HepG2 (cell line): ENCODE data around the gene WNT9A. TPM values are rescaled to one million over a fixed set of nuclear protein-coding genes. Genes with fewer than 3 reads are reported as not detected.

Source experiments
- ATAC-seq: fragments of 200-7000 bp; cut with Tn5 transposase; 3 replicates; pipeline ENCODE4 v1.9.1; 2020; ENCODE audit warnings: mild to moderate bottlenecking, moderate library complexity
- BruUV-seq: library from RNA; stranded (reverse); fragments of 400-500 nt; replicated peaks from 2 replicates; lab custom pipeline; 2021; lab: Mats Ljungman, UMichigan
- CTCF ChIA-PET: fragments of 300-600 bp; formaldehyde crosslinking; extraction: SDS; loops from one replicate; lab custom pipeline; 2021; ENCODE audit warnings: low total read pairs, inconsistent platforms, low intra/inter-chr PET ratio; lab: Yijun Ruan, JAX
- POLR2A ChIA-PET: fragments of 350-600 bp; sonication (Branson Sonifier 250); formaldehyde crosslinking; loops from one replicate; lab custom pipeline; 2020; ENCODE audit warnings: antibody characterized with exemption, inconsistent platforms; lab: Yijun Ruan, JAX
- DNase-seq: peaks from one replicate; pipeline ENCODE4 v3.0.0-alpha.2; 2015; ENCODE audit warnings: low spot score
- FAIRE-seq: peaks from 3 replicates; lab custom pipeline; 2011; peaks lifted over from hg19 to GRCh38; lab: Jason Lieb, UNC
- H2AFZ ChIP-seq: one replicate; pipeline ENCODE4 v1.6.1; 2011; ENCODE audit warnings: low read length, inconsistent platforms
- H3K27ac ChIP-seq: fragments of 300-600 bp; 3 replicates; pipeline ENCODE4 v1.8.0; 2011; ENCODE audit warnings: mixed run types, mild to moderate bottlenecking, mixed read lengths, low read length, inconsistent platforms; ENCODE audit not compliant: insufficient read depth; ENCODE audit errors: extremely low read length
- H3K27me3 ChIP-seq, 2 experiments: fragments of 200-600 bp in 1 of 2; 2 replicates in 1 of 2; 3 replicates in 1 of 2; pipeline versions ENCODE4 v1.6.0 to v1.8.0; 2011; ENCODE audit warnings: low read length in 2 of 2, mild to moderate bottlenecking in 2 of 2, moderate library complexity in 2 of 2, inconsistent platforms in 1 of 2; ENCODE audit not compliant: insufficient read depth in 2 of 2, control insufficient read depth in 1 of 2
- H3K36me3 ChIP-seq, 2 experiments: fragments of 200-600 bp in 1 of 2; replicated peaks in 1 of 2; 2 replicates in 1 of 2; 3 replicates in 1 of 2; pipeline versions ENCODE4 v1.5.1 to v1.8.0; 2011; ENCODE audit warnings: low read length in 2 of 2, inconsistent platforms in 1 of 2; ENCODE audit not compliant: insufficient read depth in 2 of 2, control insufficient read depth in 1 of 2
- H3K4me1 ChIP-seq: 2 replicates; pipeline ENCODE4 v1.5.1; 2012; ENCODE audit warnings: low read length, inconsistent platforms; ENCODE audit not compliant: insufficient read depth
- H3K4me2 ChIP-seq: 2 replicates; pipeline ENCODE4 v1.6.0; 2011; ENCODE audit warnings: low read depth, low read length, inconsistent platforms
- H3K4me3 ChIP-seq, 3 experiments: fragments of 200-600 bp in 1 of 3; sonication (generic), shearing (Covaris generic) in 1 of 3; replicated peaks in 1 of 3; 2 replicates each; pipeline ENCODE4 v1.5.1; 2011 to 2016; ENCODE audit warnings: low read length in 3 of 3, inconsistent platforms in 2 of 3, low read depth in 2 of 3, mild to moderate bottlenecking in 2 of 3, control low read depth in 1 of 3, mixed read lengths in 1 of 3; ENCODE audit not compliant: insufficient read depth in 1 of 3
- H3K79me2 ChIP-seq: one replicate; pipeline ENCODE4 v1.6.1; 2011; ENCODE audit warnings: low read length, inconsistent platforms; ENCODE audit not compliant: insufficient read depth
- H3K9ac ChIP-seq: 2 replicates; pipeline ENCODE4 v1.6.0; 2011; ENCODE audit warnings: mild to moderate bottlenecking, low read depth, low read length, inconsistent platforms; ENCODE audit not compliant: insufficient read depth
- H3K9me3 ChIP-seq: 2 replicates; pipeline ENCODE4 v1.5.1; 2012; ENCODE audit warnings: mild to moderate bottlenecking, low read length
- H4K20me1 ChIP-seq: 2 replicates; pipeline ENCODE4 v1.6.0; 2011; ENCODE audit warnings: inconsistent platforms, mild to moderate bottlenecking, low read length, moderate library complexity; ENCODE audit not compliant: insufficient read depth
- FIP1L1 ChIP-seq: fragments of 200-400 bp; formaldehyde crosslinking; IDR thresholded peaks from 2 replicates; pipeline ENCODE4 v1.6.1; 2018; ENCODE audit warnings: low read depth, mild to moderate bottlenecking, low read length, moderate library complexity, borderline replicate concordance; ENCODE audit not compliant: insufficient read depth
- FOSL1 ChIP-seq: sonication (generic); formaldehyde crosslinking; IDR thresholded peaks from 2 replicates; pipeline ENCODE4 v1.9.0; 2021; ENCODE audit warnings: missing genetic modification reagents, borderline replicate concordance
- HDAC1 ChIP-seq: sonication (generic); formaldehyde crosslinking; IDR thresholded peaks from 2 replicates; pipeline ENCODE4 v1.5.1; 2020; ENCODE audit warnings: mild to moderate bottlenecking, missing genetic modification reagents
- PHF8 ChIP-seq: sonication (generic); formaldehyde crosslinking; IDR thresholded peaks from 2 replicates; pipeline ENCODE4 v1.5.0; 2020; ENCODE audit warnings: missing genetic modification reagents
- SALL1 ChIP-seq: sonication (generic); formaldehyde crosslinking; IDR thresholded peaks from 2 replicates; pipeline ENCODE4 v1.8.0; 2022; ENCODE audit warnings: mild to moderate bottlenecking, missing genetic modification reagents
- SIN3A ChIP-seq: IDR thresholded peaks from 2 replicates; pipeline ENCODE4 v1.6.1; 2011; ENCODE audit warnings: low read depth, mild to moderate bottlenecking, control low read depth, low read length, borderline replicate concordance
- ZNF790 ChIP-seq: sonication (generic); formaldehyde crosslinking; IDR thresholded peaks from 2 replicates; pipeline ENCODE4 v1.8.0; 2022; ENCODE audit warnings: missing genetic modification reagents, mild to moderate bottlenecking, borderline replicate concordance
- WGBS: methylation state at CpG from one replicate; pipeline ENCODE4 v1.1.6; 2017; ENCODE audit warnings: low lambda C conversion rate; 5-methylcytosine and 5-hydroxymethylcytosine counted together
- in situ Hi-C: cut with HindIII; loops from 2 replicates; pipeline ENCODE4 v1.10.0; 2017; ENCODE audit warnings: low pct_unique_long_range_greater_than_20kb; ENCODE audit not compliant: extremely low pct_ligation_motif_present
- intact Hi-C: fragments of 100-400 bp; cut with micrococcal nuclease; formaldehyde crosslinking; loops from one replicate; pipeline ENCODE4 v1.10.0; 2022; ENCODE audit not compliant: unreplicated experiment
- polyA plus RNA-seq, 8 experiments: library from polyadenylated mRNA; depleted of rRNA in 3 of 8; stranded (reverse) in 7 of 8; unstranded in 1 of 8; fragments of >200 nt; fragmentation: Illumina TruSeq in 4 of 8; extraction: Trizol in 4 of 8; gene quantifications; 2 replicates each; pipeline versions ENCODE4 v1.2.1 to v1.2.3, GENCODE V29; 2011 to 2016; ENCODE audit warnings: low read depth in 4 of 8, missing spikeins in 1 of 8, mixed read lengths in 1 of 8; ENCODE audit not compliant: insufficient read depth in 1 of 8
- total RNA-seq, 5 experiments: library from RNA; depleted of rRNA; stranded (reverse); fragments of >200 nt; fragmentation: Illumina TruSeq; extraction: Trizol; gene quantifications; 2 replicates each; pipeline ENCODE4 v1.2.3, GENCODE V29; 2016; ENCODE audit warnings: low read depth in 1 of 5
- TF ChIP-seq, protein P1 (sequence below): IDR thresholded peaks from 2 replicates; pipeline ENCODE4 v1.6.1; 2016

The WNT9A gene
- total and polyA plus RNA-seq, 2 of the 13 experiments (the other 11 are each of a cell fraction or from before 2014, with no cell fraction given), result 0.04 TPM; not detected in 1

GRCh38 chr1:227913764-227914721, 33.7 kb downstream of the WNT9A start:
- H3K4me2 ChIP-seq, result no peak overlapping the region
- CTCF ChIA-PET, result no interaction called here

GRCh38 chr1:227913396-227913763, 34.4 kb downstream of the WNT9A start:
- Histone ChIP-seq H3K27ac (no peak overlapping the region), H3K9me3 (no peaks in the 10 kb centered on the region)

More at GRCh38 chr1:227913764-227914721, 33.7 kb downstream of the WNT9A start:
- no peaks in the 10 kb centered on the region for H3K4me1 ChIP-seq
- no peak for ATAC-seq
- POLR2A ChIA-PET, result no interaction called here
- H3K27me3 ChIP-seq, result peaks cover 2 to 29% of the 10 kb centered on the region in 2 experiments; a peak in 4 of 5 replicates
- intact Hi-C loops (no loop called here), in situ Hi-C loops (no loop called here)
- TF ChIP-seq ZNF790 (CRISPR knock-in tag), result no peak
- TF ChIP-seq SIN3A, result no peak
- no peak for TF ChIP-seq PHF8 (CRISPR knock-in tag)
- no peaks in the 10 kb centered on the region for H3K79me2 ChIP-seq
- DNase-seq, result no peak
- H3K27ac ChIP-seq, result no peak overlapping the region
- no TSS peak for BruUV-seq
- no peaks in the 10 kb centered on the region for H3K9me3 ChIP-seq
- FAIRE-seq, result no peak
- H2AFZ ChIP-seq, result no peak overlapping the region
- H3K9ac ChIP-seq, result no peak overlapping the region
- H4K20me1 ChIP-seq, result no peaks in the 10 kb centered on the region
- no peaks in the 10 kb centered on the region for H3K36me3 ChIP-seq
- no peak overlapping the region for H3K4me3 ChIP-seq
- WGBS, result 56% methylated on average over 6 of the region's 17 CpGs

More at GRCh38 chr1:227913396-227913763, 34.4 kb downstream of the WNT9A start:
- FAIRE-seq, result no peak
- Histone ChIP-seq H3K27me3 (peaks cover 2 to 33% of the 10 kb centered on the region in 2 experiments; a peak in 4 of 5 replicates), H2AFZ (no peak overlapping the region), H3K4me1 (no peaks in the 10 kb centered on the region), H3K9ac (no peak overlapping the region)
- WGBS, result 12% methylated on average over 5 of the region's 5 CpGs
- no TSS peak for BruUV-seq
- TF ChIP-seq FOSL1 (CRISPR knock-in tag) (no peak), SALL1 (CRISPR knock-in tag) (no peak), FIP1L1 (no peak), HDAC1 (CRISPR knock-in tag) (no peak)
- TF ChIP-seq, protein P1, sequence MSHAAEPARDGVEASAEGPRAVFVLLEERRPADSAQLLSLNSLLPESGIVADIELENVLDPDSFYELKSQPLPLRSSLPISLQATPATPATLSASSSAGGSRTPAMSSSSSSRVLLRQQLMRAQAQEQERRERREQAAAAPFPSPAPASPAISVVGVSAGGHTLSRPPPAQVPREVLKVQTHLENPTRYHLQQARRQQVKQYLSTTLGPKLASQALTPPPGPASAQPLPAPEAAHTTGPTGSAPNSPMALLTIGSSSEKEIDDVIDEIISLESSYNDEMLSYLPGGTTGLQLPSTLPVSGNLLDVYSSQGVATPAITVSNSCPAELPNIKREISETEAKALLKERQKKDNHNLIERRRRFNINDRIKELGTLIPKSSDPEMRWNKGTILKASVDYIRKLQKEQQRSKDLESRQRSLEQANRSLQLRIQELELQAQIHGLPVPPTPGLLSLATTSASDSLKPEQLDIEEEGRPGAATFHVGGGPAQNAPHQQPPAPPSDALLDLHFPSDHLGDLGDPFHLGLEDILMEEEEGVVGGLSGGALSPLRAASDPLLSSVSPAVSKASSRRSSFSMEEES, result no peak
- TF ChIP-seq, all 625 proteins: peak for 0
- Histone ChIP-seq H3K4me3 (no peak overlapping the region), H3K79me2 (no peaks in the 10 kb centered on the region), H3K4me2 (no peak overlapping the region), H3K36me3 (no peaks in the 10 kb centered on the region), H4K20me1 (no peaks in the 10 kb centered on the region)
- in situ Hi-C loops (no loop called here), intact Hi-C loops (no loop called here)
- ChIA-PET CTCF (no interaction called here), POLR2A (no interaction called here)
- ATAC-seq, result no peak
- DNase-seq, result no peak
